WERI-Rb-1 (cell line): ENCODE results near the gene CUX1.
"Not testable (repeated sequence)": the region's sequence is repeated elsewhere in the genome, so short reads cannot be mapped to it uniquely, and the experiment has no call there.

Experiments used
- DNase-seq: peaks from one replicate; pipeline ENCODE4 v3.0.0-alpha.2; 2020
- H3K27ac ChIP-seq: fragments of 250-450 bp; sonication (Bioruptor Pico); 2 replicates; pipeline ENCODE4 v1.5.1; 2020; ENCODE audit warnings: mild to moderate bottlenecking, moderate library complexity
- H3K27me3 ChIP-seq: fragments of 250-450 bp; sonication (Bioruptor Pico); 2 replicates; pipeline ENCODE4 v1.5.1; 2021; ENCODE audit warnings: mild to moderate bottlenecking, low read depth, moderate library complexity; ENCODE audit not compliant: insufficient read depth, severe bottlenecking
- H3K36me3 ChIP-seq: fragments of 250-450 bp; sonication (Bioruptor Pico); 2 replicates; pipeline ENCODE4 v1.5.1; 2020; ENCODE audit warnings: mild to moderate bottlenecking, moderate library complexity
- H3K4me3 ChIP-seq: 2 replicates; pipeline ENCODE4 v1.5.1; 2011; ENCODE audit warnings: low read depth, mild to moderate bottlenecking, control low read depth, low read length
- H3K9me3 ChIP-seq: fragments of 250-450 bp; sonication (Bioruptor Pico); 2 replicates; pipeline ENCODE4 v1.5.1; 2021; ENCODE audit warnings: mild to moderate bottlenecking, moderate library complexity; ENCODE audit not compliant: severe bottlenecking
- CTCF ChIP-seq: IDR thresholded peaks from 2 replicates; pipeline ENCODE4 v1.5.1; 2011; ENCODE audit warnings: low read depth, mild to moderate bottlenecking, control low read depth, inconsistent platforms, low read length

Gene CUX1

GRCh38 chr7:102049765-102050164 lies 232.3 kb downstream of the CUX1 start:
- Histone ChIP-seq H3K27ac (no peak overlapping the region), H3K9me3 (no peaks in the 10 kb centered on the region), H3K36me3 (no peaks in the 10 kb centered on the region), H3K27me3 (no peaks in the 10 kb centered on the region), H3K4me3 (no peak overlapping the region)
- TF ChIP-seq CTCF: no peak
- DNase-seq: no peak

GRCh38 chr7:102050864-102051460 lies 233.5 kb downstream of the CUX1 start:
- no peak for TF ChIP-seq CTCF
- Histone ChIP-seq H3K27ac (no peak overlapping the region), H3K9me3 (no peaks in the 10 kb centered on the region), H3K27me3 (no peaks in the 10 kb centered on the region), H3K36me3 (no peaks in the 10 kb centered on the region), H3K4me3 (no peak overlapping the region)
- DNase-seq: no peak

GRCh38 chr7:102051736-102052135 lies 234.3 kb downstream of the CUX1 start:
- H3K9me3 ChIP-seq, DNase-seq, H3K36me3 ChIP-seq, H3K27ac ChIP-seq, H3K4me3 ChIP-seq, H3K27me3 ChIP-seq: not testable (repeated sequence)

- Histone ChIP-seq H3K36me3 (no peaks in the 10 kb centered on the region), H3K9me3 (no peaks in the 10 kb centered on the region), H3K27me3 (no peaks in the 10 kb centered on the region), H3K27ac (no peak overlapping the region), H3K4me3 (no peak overlapping the region)
- DNase-seq: no peak
- TF ChIP-seq CTCF: no peak
Observed at GRCh38 chr7:102054158-102054557, 236.7 kb downstream of the CUX1 start.

- no peak overlapping the region for H3K4me3 ChIP-seq
- H3K27me3 ChIP-seq: no peaks in the 10 kb centered on the region
- H3K36me3 ChIP-seq: no peaks in the 10 kb centered on the region
- H3K9me3 ChIP-seq: no peaks in the 10 kb centered on the region
- no peak overlapping the region for H3K27ac ChIP-seq
- TF ChIP-seq CTCF: no peak
- DNase-seq: no peak
Observed at GRCh38 chr7:102055181-102055976, 238.0 kb downstream of the CUX1 start.

GRCh38 chr7:102059524-102059923 lies 242.1 kb downstream of the CUX1 start:
- Histone ChIP-seq H3K27ac (no peak overlapping the region), H3K4me3 (no peak overlapping the region), H3K9me3 (no peaks in the 10 kb centered on the region), H3K27me3 (no peaks in the 10 kb centered on the region), H3K36me3 (no peaks in the 10 kb centered on the region)
- TF ChIP-seq CTCF: no peak
- DNase-seq: no peak
